ENCODE data around the gene ACTG1. TPM values are rescaled to one million over a fixed set of nuclear protein-coding genes. Genes with fewer than 3 reads are reported as not detected.

ACTG1 gene
- total and polyA plus RNA-seq, 2 of the 13 experiments (the other 11 are each of a cell fraction or from before 2014, with no cell fraction given) = 973 to 1,138 TPM

- TF ChIP-seq MXI1 (IDR thresholded peaks at IDR 0.05; ENCODE audit: borderline replicate concordance, low read depth, low read length) (peak; percentile 28; the same call in 1 of the 3 replicates), NR1H2 (CRISPR knock-in tag; IDR thresholded peaks at IDR 0.05; ENCODE audit: borderline replicate concordance, low read depth) (0 out of 2 replicates have a peak, but pooled peaks have one; percentile 75), PITX1 (CRISPR knock-in tag; IDR thresholded peaks at IDR 0.05) (no peak), MLXIP (CRISPR knock-in tag; IDR thresholded peaks at IDR 0.05; ENCODE audit: borderline replicate concordance) (0 out of 2 replicates have a peak, but pooled peaks have one; percentile 53), KIAA2018 (CRISPR knock-in tag; IDR thresholded peaks at IDR 0.05; ENCODE audit: borderline replicate concordance) (no peak), ZBTB20 (CRISPR knock-in tag; IDR thresholded peaks at IDR 0.05; ENCODE audit: borderline replicate concordance, low read depth) (0 out of 2 replicates have a peak, but pooled peaks have one; percentile 26), PATZ1 (CRISPR knock-in tag; IDR thresholded peaks at IDR 0.05) (peak; percentile 37; the same call in 1 of the 2 replicates), NR3C1 (CRISPR knock-in tag; IDR thresholded peaks at IDR 0.05) (no peak)
- TF ChIP-seq, protein P1, sequence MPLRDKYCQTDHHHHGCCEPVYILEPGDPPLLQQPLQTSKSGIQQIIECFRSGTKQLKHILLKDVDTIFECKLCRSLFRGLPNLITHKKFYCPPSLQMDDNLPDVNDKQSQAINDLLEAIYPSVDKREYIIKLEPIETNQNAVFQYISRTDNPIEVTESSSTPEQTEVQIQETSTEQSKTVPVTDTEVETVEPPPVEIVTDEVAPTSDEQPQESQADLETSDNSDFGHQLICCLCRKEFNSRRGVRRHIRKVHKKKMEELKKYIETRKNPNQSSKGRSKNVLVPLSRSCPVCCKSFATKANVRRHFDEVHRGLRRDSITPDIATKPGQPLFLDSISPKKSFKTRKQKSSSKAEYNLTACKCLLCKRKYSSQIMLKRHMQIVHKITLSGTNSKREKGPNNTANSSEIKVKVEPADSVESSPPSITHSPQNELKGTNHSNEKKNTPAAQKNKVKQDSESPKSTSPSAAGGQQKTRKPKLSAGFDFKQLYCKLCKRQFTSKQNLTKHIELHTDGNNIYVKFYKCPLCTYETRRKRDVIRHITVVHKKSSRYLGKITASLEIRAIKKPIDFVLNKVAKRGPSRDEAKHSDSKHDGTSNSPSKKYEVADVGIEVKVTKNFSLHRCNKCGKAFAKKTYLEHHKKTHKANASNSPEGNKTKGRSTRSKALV (CRISPR knock-in tag; IDR thresholded peaks at IDR 0.05) = no peak
- TF ChIP-seq, protein P2, sequence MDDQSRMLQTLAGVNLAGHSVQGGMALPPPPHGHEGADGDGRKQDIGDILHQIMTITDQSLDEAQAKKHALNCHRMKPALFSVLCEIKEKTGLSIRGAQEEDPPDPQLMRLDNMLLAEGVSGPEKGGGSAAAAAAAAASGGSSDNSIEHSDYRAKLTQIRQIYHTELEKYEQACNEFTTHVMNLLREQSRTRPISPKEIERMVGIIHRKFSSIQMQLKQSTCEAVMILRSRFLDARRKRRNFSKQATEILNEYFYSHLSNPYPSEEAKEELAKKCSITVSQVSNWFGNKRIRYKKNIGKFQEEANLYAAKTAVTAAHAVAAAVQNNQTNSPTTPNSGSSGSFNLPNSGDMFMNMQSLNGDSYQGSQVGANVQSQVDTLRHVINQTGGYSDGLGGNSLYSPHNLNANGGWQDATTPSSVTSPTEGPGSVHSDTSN (CRISPR knock-in tag; IDR thresholded peaks at IDR 0.05; ENCODE audit: borderline replicate concordance) = no peak
These were observed 24.9 kb downstream of the ACTG1 start (continued) for GRCh38 chr17:81487487-81488275.
